ENCODE measurements around the gene NSMF.

GRCh38 chr9:137467161-137467581 lies 8.0 kb upstream of the NSMF start:
- TF ChIP-seq, protein P1, sequence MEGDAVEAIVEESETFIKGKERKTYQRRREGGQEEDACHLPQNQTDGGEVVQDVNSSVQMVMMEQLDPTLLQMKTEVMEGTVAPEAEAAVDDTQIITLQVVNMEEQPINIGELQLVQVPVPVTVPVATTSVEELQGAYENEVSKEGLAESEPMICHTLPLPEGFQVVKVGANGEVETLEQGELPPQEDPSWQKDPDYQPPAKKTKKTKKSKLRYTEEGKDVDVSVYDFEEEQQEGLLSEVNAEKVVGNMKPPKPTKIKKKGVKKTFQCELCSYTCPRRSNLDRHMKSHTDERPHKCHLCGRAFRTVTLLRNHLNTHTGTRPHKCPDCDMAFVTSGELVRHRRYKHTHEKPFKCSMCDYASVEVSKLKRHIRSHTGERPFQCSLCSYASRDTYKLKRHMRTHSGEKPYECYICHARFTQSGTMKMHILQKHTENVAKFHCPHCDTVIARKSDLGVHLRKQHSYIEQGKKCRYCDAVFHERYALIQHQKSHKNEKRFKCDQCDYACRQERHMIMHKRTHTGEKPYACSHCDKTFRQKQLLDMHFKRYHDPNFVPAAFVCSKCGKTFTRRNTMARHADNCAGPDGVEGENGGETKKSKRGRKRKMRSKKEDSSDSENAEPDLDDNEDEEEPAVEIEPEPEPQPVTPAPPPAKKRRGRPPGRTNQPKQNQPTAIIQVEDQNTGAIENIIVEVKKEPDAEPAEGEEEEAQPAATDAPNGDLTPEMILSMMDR (IDR thresholded peaks at IDR 0.05; ENCODE audit: extremely low read depth in 1 of 2, insufficient read depth in 1 of 2, low read depth in 1 of 2, low read length in 2 of 2) = no peak
- no peak for TF ChIP-seq POLR2A (IDR thresholded peaks at IDR 0.05; ENCODE audit: low read depth, low read length)
- no peak for TF ChIP-seq MAX (IDR thresholded peaks at IDR 0.05; ENCODE audit: insufficient read depth, insufficient read length)
- TF ChIP-seq EZH2 (IDR thresholded peaks at IDR 0.05; ENCODE audit: borderline replicate concordance, low read depth, low read length, severe bottlenecking) = no peak
- no peak for TF ChIP-seq FOS (IDR thresholded peaks at IDR 0.05; ENCODE audit: borderline replicate concordance, insufficient read depth, low read length)
- no peak for TF ChIP-seq POLR2AphosphoS5 (IDR thresholded peaks at IDR 0.05; ENCODE audit: insufficient read depth, low read depth, low read length)
- TF ChIP-seq GATA2 (IDR thresholded peaks at IDR 0.05; ENCODE audit: insufficient read depth, insufficient read length, low read depth, low read length) = no peak
- no peak for TF ChIP-seq JUN (IDR thresholded peaks at IDR 0.05; ENCODE audit: borderline replicate concordance, insufficient read depth, insufficient read length, low read depth)
- no peak for TF ChIP-seq MYC (IDR thresholded peaks at IDR 0.05; ENCODE audit: low read depth, low read length)
